ENCODE measurements around the gene NR0B2.
A peak's percentile ranks its signal among the peaks of the same experiment; 100 is the strongest.

NR0B2 gene

GRCh38 chr1:26894263-26894662 is 19.5 kb downstream of the NR0B2 start:
- TF ChIP-seq, protein P1, sequence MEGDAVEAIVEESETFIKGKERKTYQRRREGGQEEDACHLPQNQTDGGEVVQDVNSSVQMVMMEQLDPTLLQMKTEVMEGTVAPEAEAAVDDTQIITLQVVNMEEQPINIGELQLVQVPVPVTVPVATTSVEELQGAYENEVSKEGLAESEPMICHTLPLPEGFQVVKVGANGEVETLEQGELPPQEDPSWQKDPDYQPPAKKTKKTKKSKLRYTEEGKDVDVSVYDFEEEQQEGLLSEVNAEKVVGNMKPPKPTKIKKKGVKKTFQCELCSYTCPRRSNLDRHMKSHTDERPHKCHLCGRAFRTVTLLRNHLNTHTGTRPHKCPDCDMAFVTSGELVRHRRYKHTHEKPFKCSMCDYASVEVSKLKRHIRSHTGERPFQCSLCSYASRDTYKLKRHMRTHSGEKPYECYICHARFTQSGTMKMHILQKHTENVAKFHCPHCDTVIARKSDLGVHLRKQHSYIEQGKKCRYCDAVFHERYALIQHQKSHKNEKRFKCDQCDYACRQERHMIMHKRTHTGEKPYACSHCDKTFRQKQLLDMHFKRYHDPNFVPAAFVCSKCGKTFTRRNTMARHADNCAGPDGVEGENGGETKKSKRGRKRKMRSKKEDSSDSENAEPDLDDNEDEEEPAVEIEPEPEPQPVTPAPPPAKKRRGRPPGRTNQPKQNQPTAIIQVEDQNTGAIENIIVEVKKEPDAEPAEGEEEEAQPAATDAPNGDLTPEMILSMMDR (IDR thresholded peaks at IDR 0.05; ENCODE audit: unreplicated experiment in 3 of 3), result no peak
- no peak overlapping the region for H3K27ac Mint-ChIP-seq
- H3K4me3 Mint-ChIP-seq, result peak overlapping the region in 1 of 3 experiments; percentile 38
- H3K9me3 Mint-ChIP-seq, result no peaks in the 10 kb centered on the region
- H3K4me1 Mint-ChIP-seq, result peaks cover 8% of the 10 kb centered on the region
- no peaks in the 10 kb centered on the region for H3K27me3 Mint-ChIP-seq (ENCODE audit: low read depth)
- H3K36me3 Mint-ChIP-seq (ENCODE audit: low read depth), result peaks cover 42% of the 10 kb centered on the region

DNA sequence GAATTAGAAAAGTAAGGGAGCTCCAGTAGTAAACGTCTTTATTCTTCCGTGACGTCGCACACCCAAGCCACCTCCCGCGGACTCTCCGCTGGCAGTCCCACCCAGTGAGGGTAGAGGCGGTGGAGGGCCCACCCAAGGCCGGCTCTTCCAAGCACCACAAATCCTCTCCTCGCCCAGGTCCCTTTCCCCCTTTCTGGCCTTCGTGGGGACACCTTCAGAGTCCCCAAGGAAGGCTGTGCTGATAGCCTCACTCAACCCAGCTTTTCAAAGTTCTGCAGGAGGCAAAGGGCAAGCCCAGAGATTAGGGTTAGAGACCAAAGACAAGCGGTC is 23.3 kb downstream of the NR0B2 start:
- Mint-ChIP-seq H3K27me3 (ENCODE audit: low read depth) (no peaks in the 10 kb centered on the region), H3K27ac (peak overlapping the region; percentile 85 to 97 (median 96)), H3K36me3 (ENCODE audit: low read depth) (peaks cover 53% of the 10 kb centered on the region), H3K4me1 (peaks cover 17% of the 10 kb centered on the region), H3K9me3 (no peaks in the 10 kb centered on the region), H3K4me3 (peak overlapping the region; percentile 96)
- TF ChIP-seq, protein P1 (IDR thresholded peaks at IDR 0.05; ENCODE audit: unreplicated experiment in 3 of 3), result no peak

DNA sequence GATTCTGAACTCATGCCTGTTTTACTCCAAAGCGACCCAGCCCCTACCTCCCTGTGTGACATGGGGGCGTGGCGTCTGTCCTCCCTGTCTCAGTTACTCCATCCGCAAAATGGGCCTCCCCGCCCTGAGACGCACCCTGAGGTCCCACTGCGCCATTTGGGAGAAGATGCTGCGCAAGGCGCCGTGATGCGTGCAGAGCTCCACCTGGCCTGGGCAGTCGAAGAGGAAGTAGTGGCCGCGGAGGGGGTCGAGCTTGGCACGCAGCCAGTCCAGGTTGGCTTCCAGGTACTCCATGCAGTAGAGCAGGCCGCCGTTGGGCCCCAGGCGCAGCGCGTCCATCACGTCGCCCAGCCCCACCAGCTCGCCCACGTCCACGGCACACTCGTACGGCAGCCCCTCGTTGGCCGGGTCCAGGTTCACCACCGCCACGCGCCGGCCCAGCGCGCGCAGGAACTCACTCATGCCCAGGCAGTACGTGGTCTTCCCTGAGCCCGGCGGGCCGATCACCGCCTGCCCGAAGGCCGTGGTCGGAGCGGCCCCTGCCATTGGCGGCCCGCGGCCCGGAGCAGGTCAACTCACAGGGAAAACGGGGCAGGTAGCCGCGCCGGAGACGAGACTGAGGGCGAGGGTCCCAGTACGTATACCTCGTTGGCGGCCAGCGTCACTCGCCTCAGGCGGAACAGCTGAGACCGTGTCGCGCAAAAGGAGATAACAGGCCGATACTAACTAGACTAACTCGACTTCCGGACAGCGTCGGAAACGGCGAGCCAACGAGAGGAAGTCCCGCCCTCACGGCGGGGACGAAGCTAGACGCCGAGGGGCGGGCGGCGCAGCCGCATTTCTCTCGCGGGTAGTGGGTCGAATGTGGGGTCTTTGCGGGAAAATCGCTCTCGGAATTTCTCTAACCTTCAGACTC is 24.0 kb downstream of the NR0B2 start, which contains the start of gene GPN2:
Gene GPN2, minus strand, starts transcription at position 733 of the 916 bp plus-strand sequence. Its CDS starts 187 bp downstream, at position 546.
- Mint-ChIP-seq H3K36me3 (ENCODE audit: low read depth) (peaks cover 54% of the 10 kb centered on the region), H3K27ac (peak within 1 kb of the TSS; percentile 85 to 97 (median 96)), H3K9me3 (no peaks in the 10 kb centered on the region), H3K4me3 (peak within 1 kb of the TSS; percentile 96), H3K27me3 (ENCODE audit: low read depth) (no peaks in the 10 kb centered on the region), H3K4me1 (peaks cover 17% of the 10 kb centered on the region)
- TF ChIP-seq, protein P1 (IDR thresholded peaks at IDR 0.05; ENCODE audit: unreplicated experiment in 3 of 3), result no peak

- H3K9me3 Mint-ChIP-seq, result no peaks in the 10 kb centered on the region
- no peaks in the 10 kb centered on the region for H3K27me3 Mint-ChIP-seq (ENCODE audit: low read depth)
- H3K4me3 Mint-ChIP-seq, result peak overlapping the region; percentile 96
- peaks cover 56% of the 10 kb centered on the region for H3K36me3 Mint-ChIP-seq (ENCODE audit: low read depth)
- H3K4me1 Mint-ChIP-seq, result peaks cover 17% of the 10 kb centered on the region
- TF ChIP-seq, protein P1 (IDR thresholded peaks at IDR 0.05; ENCODE audit: unreplicated experiment in 3 of 3), result no peak
- H3K27ac Mint-ChIP-seq, result peak overlapping the region; percentile 85 to 97 (median 96)
Observed at GRCh38 chr1:26888231-26888630, 25.5 kb downstream of the NR0B2 start.

- Mint-ChIP-seq H3K36me3 (ENCODE audit: low read depth) (peaks cover 59% of the 10 kb centered on the region), H3K27ac (peak overlapping the region in 2 of 3 experiments; percentile 42 to 92), H3K27me3 (ENCODE audit: low read depth) (no peaks in the 10 kb centered on the region), H3K4me1 (peaks cover 17% of the 10 kb centered on the region), H3K9me3 (no peaks in the 10 kb centered on the region), H3K4me3 (peak overlapping the region; percentile 64 to 89 (median 85))
- TF ChIP-seq, protein P1 (IDR thresholded peaks at IDR 0.05; ENCODE audit: unreplicated experiment in 3 of 3), result peak; percentile 42 to 51 (median 45)
Observed at GRCh38 chr1:26887125-26887524, 26.6 kb downstream of the NR0B2 start.
